WERI-Rb-1 (cell line): ENCODE data around the gene NAV2.

ENCODE experiments used
- DNase-seq: peaks from one replicate; pipeline ENCODE4 v3.0.0-alpha.2; 2020
- H3K27ac ChIP-seq: fragments of 250-450 bp; sonication (Bioruptor Pico); 2 replicates; pipeline ENCODE4 v1.5.1; 2020; ENCODE audit warnings: mild to moderate bottlenecking, moderate library complexity
- H3K27me3 ChIP-seq: fragments of 250-450 bp; sonication (Bioruptor Pico); 2 replicates; pipeline ENCODE4 v1.5.1; 2021; ENCODE audit warnings: mild to moderate bottlenecking, low read depth, moderate library complexity; ENCODE audit not compliant: insufficient read depth, severe bottlenecking
- H3K36me3 ChIP-seq: fragments of 250-450 bp; sonication (Bioruptor Pico); 2 replicates; pipeline ENCODE4 v1.5.1; 2020; ENCODE audit warnings: mild to moderate bottlenecking, moderate library complexity
- H3K4me3 ChIP-seq: 2 replicates; pipeline ENCODE4 v1.5.1; 2011; ENCODE audit warnings: low read depth, mild to moderate bottlenecking, control low read depth, low read length
- H3K9me3 ChIP-seq: fragments of 250-450 bp; sonication (Bioruptor Pico); 2 replicates; pipeline ENCODE4 v1.5.1; 2021; ENCODE audit warnings: mild to moderate bottlenecking, moderate library complexity; ENCODE audit not compliant: severe bottlenecking
- CTCF ChIP-seq: IDR thresholded peaks from 2 replicates; pipeline ENCODE4 v1.5.1; 2011; ENCODE audit warnings: low read depth, mild to moderate bottlenecking, control low read depth, inconsistent platforms, low read length

Gene NAV2

DNA sequence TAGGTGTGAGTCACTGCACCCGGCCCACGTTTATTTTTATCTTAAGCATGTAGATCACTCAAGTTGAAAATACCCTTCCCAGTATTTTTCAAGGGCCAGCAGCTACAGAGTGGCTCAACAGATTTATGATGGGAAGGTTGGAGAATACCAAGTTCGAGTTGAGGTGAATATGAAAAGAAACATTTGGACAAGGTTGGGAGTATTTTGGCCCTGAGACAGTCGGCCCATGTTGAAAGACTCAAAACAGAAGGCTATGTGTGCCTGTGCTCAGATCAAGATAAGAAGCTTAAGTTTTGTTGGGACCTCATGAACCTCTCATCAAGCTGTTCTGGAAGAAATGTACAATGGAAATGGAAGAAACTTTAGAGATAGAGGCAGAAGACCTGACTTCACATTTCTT, 248.6 kb downstream of the NAV2 start:
- H3K27ac ChIP-seq: peak overlapping the region; percentile 94
- no peak overlapping the region for H3K4me3 ChIP-seq
- H3K27me3 ChIP-seq: no peaks in the 10 kb centered on the region
- no peaks in the 10 kb centered on the region for H3K36me3 ChIP-seq
- H3K9me3 ChIP-seq: no peaks in the 10 kb centered on the region
- DNase-seq: peak; percentile 35
- TF ChIP-seq CTCF: no peak

- Histone ChIP-seq H3K36me3 (no peaks in the 10 kb centered on the region), H3K9me3 (no peaks in the 10 kb centered on the region), H3K27ac (peak overlapping the region; percentile 94), H3K27me3 (no peaks in the 10 kb centered on the region), H3K4me3 (no peak overlapping the region)
- no peak for DNase-seq
- TF ChIP-seq CTCF: no peak
Observed at GRCh38 chr11:19962053-19962800, 249.6 kb downstream of the NAV2 start.

GRCh38 chr11:19962801-19963175, 250.2 kb downstream of the NAV2 start:
- Histone ChIP-seq H3K36me3 (no peaks in the 10 kb centered on the region), H3K9me3 (no peaks in the 10 kb centered on the region), H3K27me3 (no peaks in the 10 kb centered on the region), H3K27ac (peak overlapping the region; percentile 94), H3K4me3 (no peak overlapping the region)
- no peak for TF ChIP-seq CTCF
- no peak for DNase-seq

- DNase-seq: peak; percentile 60
- H3K27ac ChIP-seq: peak overlapping the region; percentile 94
- H3K9me3 ChIP-seq: no peaks in the 10 kb centered on the region
- H3K4me3 ChIP-seq: peak overlapping the region; percentile 22
- no peaks in the 10 kb centered on the region for H3K27me3 ChIP-seq
- H3K36me3 ChIP-seq: no peaks in the 10 kb centered on the region
- no peak for TF ChIP-seq CTCF
Observed at GRCh38 chr11:19963697-19964387, 251.2 kb downstream of the NAV2 start.

DNA sequence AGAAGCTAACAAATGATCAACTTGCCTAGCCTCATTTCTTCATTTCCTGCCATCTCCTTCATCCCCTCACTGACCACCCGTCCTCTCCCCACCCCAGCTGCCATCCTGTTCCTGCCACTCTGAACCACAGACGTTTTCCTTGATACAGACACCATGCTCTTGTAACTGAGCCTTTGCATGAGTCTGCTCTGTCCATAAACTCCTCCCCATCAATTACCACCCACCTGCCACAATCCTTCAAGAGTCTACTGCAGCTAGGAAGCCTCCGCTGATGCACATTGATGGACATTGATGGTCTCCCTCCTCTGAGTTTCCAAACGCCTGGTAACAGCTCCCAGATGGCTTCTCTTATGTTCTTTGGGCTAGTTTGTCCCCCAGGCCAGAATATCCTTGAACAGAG, 253.8 kb downstream of the NAV2 start:
- no peaks in the 10 kb centered on the region for H3K36me3 ChIP-seq
- no peak overlapping the region for H3K4me3 ChIP-seq
- peaks cover 2% of the 10 kb centered on the region for H3K9me3 ChIP-seq
- no peak for DNase-seq
- no peak overlapping the region for H3K27ac ChIP-seq
- TF ChIP-seq CTCF: no peak
- H3K27me3 ChIP-seq: no peaks in the 10 kb centered on the region
